ENCODE results near the gene AMBN.

Gene AMBN

GRCh38 chr4:70591955-70592582 lies at the start of gene AMBN:
Gene AMBN (plus strand): TSS chr4:70592256. CDS start chr4:70592359, 103 bp downstream.
- no peaks in the 10 kb centered on the region for H3K36me3 ChIP-seq (ENCODE audit: control insufficient read depth in 5 of 5, insufficient read depth in 5 of 5, low read length in 5 of 5)
- no peak within 1 kb of the TSS for H3K4me3 ChIP-seq (ENCODE audit: low read depth in 1 of 5, low read length in 5 of 5)
- H3K9ac ChIP-seq (ENCODE audit: low read length in 5 of 5): no peak within 1 kb of the TSS
- no peaks in the 10 kb centered on the region for H3K9me3 ChIP-seq (ENCODE audit: control insufficient read depth in 5 of 5, low read length in 5 of 5)
- no peaks in the 10 kb centered on the region for H3K4me1 ChIP-seq (ENCODE audit: control insufficient read depth in 5 of 5, insufficient read depth in 5 of 5, low read length in 5 of 5)
- no peak within 1 kb of the TSS for H3K27ac ChIP-seq (ENCODE audit: low read depth, low read length)
- H3K27me3 ChIP-seq (ENCODE audit: control insufficient read depth in 5 of 5, insufficient read depth in 4 of 5, low read length in 5 of 5): no peaks in the 10 kb centered on the region

GRCh38 chr4:70544279-70544868 lies 47.7 kb upstream of the AMBN start:
- H3K4me3 ChIP-seq (ENCODE audit: low read depth in 1 of 5, low read length in 5 of 5): no peak overlapping the region
- no peaks in the 10 kb centered on the region for H3K9me3 ChIP-seq (ENCODE audit: control insufficient read depth in 5 of 5, low read length in 5 of 5)
- H3K27me3 ChIP-seq (ENCODE audit: control insufficient read depth in 5 of 5, insufficient read depth in 4 of 5, low read length in 5 of 5): peaks cover 0 to 3% (median 0%) of the 10 kb centered on the region in 5 donors
- H3K27ac ChIP-seq (ENCODE audit: low read depth, low read length): no peak overlapping the region
- H3K36me3 ChIP-seq (ENCODE audit: control insufficient read depth in 5 of 5, insufficient read depth in 5 of 5, low read length in 5 of 5): no peaks in the 10 kb centered on the region
- H3K9ac ChIP-seq (ENCODE audit: low read length in 5 of 5): no peak overlapping the region
- no peaks in the 10 kb centered on the region for H3K4me1 ChIP-seq (ENCODE audit: control insufficient read depth in 5 of 5, insufficient read depth in 5 of 5, low read length in 5 of 5)

GRCh38 chr4:70556856-70557255 lies 35.2 kb upstream of the AMBN start:
- Histone ChIP-seq H3K4me1 (ENCODE audit: control insufficient read depth in 5 of 5, insufficient read depth in 5 of 5, low read length in 5 of 5) (peaks cover 0 to 8% (median 0%) of the 10 kb centered on the region in 5 donors), H3K36me3 (ENCODE audit: control insufficient read depth in 5 of 5, insufficient read depth in 5 of 5, low read length in 5 of 5) (no peaks in the 10 kb centered on the region), H3K9me3 (ENCODE audit: control insufficient read depth in 5 of 5, low read length in 5 of 5) (no peaks in the 10 kb centered on the region), H3K9ac (ENCODE audit: low read length in 5 of 5) (no peak overlapping the region), H3K27ac (ENCODE audit: low read depth, low read length) (no peak overlapping the region), H3K4me3 (ENCODE audit: low read depth in 1 of 5, low read length in 5 of 5) (no peak overlapping the region), H3K27me3 (ENCODE audit: control insufficient read depth in 5 of 5, insufficient read depth in 4 of 5, low read length in 5 of 5) (no peaks in the 10 kb centered on the region)

- Histone ChIP-seq H3K9ac (ENCODE audit: low read length in 5 of 5) (no peak overlapping the region), H3K4me3 (ENCODE audit: low read depth in 1 of 5, low read length in 5 of 5) (no peak overlapping the region), H3K27ac (ENCODE audit: low read depth, low read length) (no peak overlapping the region), H3K9me3 (ENCODE audit: control insufficient read depth in 5 of 5, low read length in 5 of 5) (no peaks in the 10 kb centered on the region), H3K36me3 (ENCODE audit: control insufficient read depth in 5 of 5, insufficient read depth in 5 of 5, low read length in 5 of 5) (no peaks in the 10 kb centered on the region), H3K4me1 (ENCODE audit: control insufficient read depth in 5 of 5, insufficient read depth in 5 of 5, low read length in 5 of 5) (peaks cover 0 to 8% (median 0%) of the 10 kb centered on the region in 5 donors), H3K27me3 (ENCODE audit: control insufficient read depth in 5 of 5, insufficient read depth in 4 of 5, low read length in 5 of 5) (no peaks in the 10 kb centered on the region)
These were observed 32.7 kb upstream of the AMBN start for GRCh38 chr4:70559211-70559830.

- H3K4me1 ChIP-seq (ENCODE audit: control insufficient read depth in 5 of 5, insufficient read depth in 5 of 5, low read length in 5 of 5): peaks cover 0 to 8% (median 0%) of the 10 kb centered on the region in 5 donors
- no peaks in the 10 kb centered on the region for H3K9me3 ChIP-seq (ENCODE audit: control insufficient read depth in 5 of 5, low read length in 5 of 5)
- no peak overlapping the region for H3K27ac ChIP-seq (ENCODE audit: low read depth, low read length)
- no peaks in the 10 kb centered on the region for H3K27me3 ChIP-seq (ENCODE audit: control insufficient read depth in 5 of 5, insufficient read depth in 4 of 5, low read length in 5 of 5)
- H3K4me3 ChIP-seq (ENCODE audit: low read depth in 1 of 5, low read length in 5 of 5): no peak overlapping the region
- no peak overlapping the region for H3K9ac ChIP-seq (ENCODE audit: low read length in 5 of 5)
- H3K36me3 ChIP-seq (ENCODE audit: control insufficient read depth in 5 of 5, insufficient read depth in 5 of 5, low read length in 5 of 5): no peaks in the 10 kb centered on the region
These were observed 32.1 kb upstream of the AMBN start for GRCh38 chr4:70559924-70560323.

- peaks cover 0 to 2% (median 0%) of the 10 kb centered on the region in 5 donors for H3K9me3 ChIP-seq (ENCODE audit: control insufficient read depth in 5 of 5, low read length in 5 of 5)
- H3K27me3 ChIP-seq (ENCODE audit: control insufficient read depth in 5 of 5, insufficient read depth in 4 of 5, low read length in 5 of 5): no peaks in the 10 kb centered on the region
- H3K4me3 ChIP-seq (ENCODE audit: low read depth in 1 of 5, low read length in 5 of 5): no peak overlapping the region
- no peak overlapping the region for H3K27ac ChIP-seq (ENCODE audit: low read depth, low read length)
- no peak overlapping the region for H3K9ac ChIP-seq (ENCODE audit: low read length in 5 of 5)
- no peaks in the 10 kb centered on the region for H3K36me3 ChIP-seq (ENCODE audit: control insufficient read depth in 5 of 5, insufficient read depth in 5 of 5, low read length in 5 of 5)
- peaks cover 0 to 3% (median 0%) of the 10 kb centered on the region in 5 donors for H3K4me1 ChIP-seq (ENCODE audit: control insufficient read depth in 5 of 5, insufficient read depth in 5 of 5, low read length in 5 of 5)
These were observed 28.0 kb upstream of the AMBN start for GRCh38 chr4:70564033-70564432.

- Histone ChIP-seq H3K4me3 (ENCODE audit: low read depth in 1 of 5, low read length in 5 of 5) (no peak overlapping the region), H3K27me3 (ENCODE audit: control insufficient read depth in 5 of 5, insufficient read depth in 4 of 5, low read length in 5 of 5) (peaks cover 0 to 5% (median 0%) of the 10 kb centered on the region in 5 donors), H3K36me3 (ENCODE audit: control insufficient read depth in 5 of 5, insufficient read depth in 5 of 5, low read length in 5 of 5) (no peaks in the 10 kb centered on the region), H3K9ac (ENCODE audit: low read length in 5 of 5) (no peak overlapping the region), H3K4me1 (ENCODE audit: control insufficient read depth in 5 of 5, insufficient read depth in 5 of 5, low read length in 5 of 5) (no peaks in the 10 kb centered on the region), H3K27ac (ENCODE audit: low read depth, low read length) (no peak overlapping the region), H3K9me3 (ENCODE audit: control insufficient read depth in 5 of 5, low read length in 5 of 5) (peaks cover 0 to 3% (median 0%) of the 10 kb centered on the region in 5 donors)
These were observed 21.3 kb upstream of the AMBN start for GRCh38 chr4:70570796-70571195.

GRCh38 chr4:70571772-70572171 lies 20.3 kb upstream of the AMBN start:
- Histone ChIP-seq H3K4me3 (ENCODE audit: low read depth in 1 of 5, low read length in 5 of 5) (no peak overlapping the region), H3K9ac (ENCODE audit: low read length in 5 of 5) (no peak overlapping the region), H3K9me3 (ENCODE audit: control insufficient read depth in 5 of 5, low read length in 5 of 5) (peaks cover 0 to 3% (median 0%) of the 10 kb centered on the region in 5 donors), H3K36me3 (ENCODE audit: control insufficient read depth in 5 of 5, insufficient read depth in 5 of 5, low read length in 5 of 5) (no peaks in the 10 kb centered on the region), H3K27me3 (ENCODE audit: control insufficient read depth in 5 of 5, insufficient read depth in 4 of 5, low read length in 5 of 5) (peaks cover 0 to 5% (median 0%) of the 10 kb centered on the region in 5 donors), H3K27ac (ENCODE audit: low read depth, low read length) (no peak overlapping the region), H3K4me1 (ENCODE audit: control insufficient read depth in 5 of 5, insufficient read depth in 5 of 5, low read length in 5 of 5) (no peaks in the 10 kb centered on the region)

GRCh38 chr4:70575964-70576363 lies 16.1 kb upstream of the AMBN start:
- Histone ChIP-seq H3K27ac (ENCODE audit: low read depth, low read length) (no peak overlapping the region), H3K4me1 (ENCODE audit: control insufficient read depth in 5 of 5, insufficient read depth in 5 of 5, low read length in 5 of 5) (no peaks in the 10 kb centered on the region), H3K4me3 (ENCODE audit: low read depth in 1 of 5, low read length in 5 of 5) (no peak overlapping the region)

GRCh38 chr4:70577220-70577927 lies 14.7 kb upstream of the AMBN start:
- no peaks in the 10 kb centered on the region for H3K4me1 ChIP-seq (ENCODE audit: control insufficient read depth in 5 of 5, insufficient read depth in 5 of 5, low read length in 5 of 5)
- no peak overlapping the region for H3K27ac ChIP-seq (ENCODE audit: low read depth, low read length)
- H3K36me3 ChIP-seq (ENCODE audit: control insufficient read depth in 5 of 5, insufficient read depth in 5 of 5, low read length in 5 of 5): no peaks in the 10 kb centered on the region
- H3K9ac ChIP-seq (ENCODE audit: low read length in 5 of 5): no peak overlapping the region
- H3K9me3 ChIP-seq (ENCODE audit: control insufficient read depth in 5 of 5, low read length in 5 of 5): no peaks in the 10 kb centered on the region
- no peak overlapping the region for H3K4me3 ChIP-seq (ENCODE audit: low read depth in 1 of 5, low read length in 5 of 5)
- H3K27me3 ChIP-seq (ENCODE audit: control insufficient read depth in 5 of 5, insufficient read depth in 4 of 5, low read length in 5 of 5): peaks cover 0 to 2% (median 0%) of the 10 kb centered on the region in 5 donors

More at GRCh38 chr4:70575964-70576363, 16.1 kb upstream of the AMBN start:
- H3K36me3 ChIP-seq (ENCODE audit: control insufficient read depth in 5 of 5, insufficient read depth in 5 of 5, low read length in 5 of 5): no peaks in the 10 kb centered on the region
- H3K27me3 ChIP-seq (ENCODE audit: control insufficient read depth in 5 of 5, insufficient read depth in 4 of 5, low read length in 5 of 5): peaks cover 0 to 5% (median 0%) of the 10 kb centered on the region in 5 donors
- H3K9me3 ChIP-seq (ENCODE audit: control insufficient read depth in 5 of 5, low read length in 5 of 5): no peaks in the 10 kb centered on the region
- H3K9ac ChIP-seq (ENCODE audit: low read length in 5 of 5): no peak overlapping the region
